Measurements from ENCODE around the gene CEMIP. TPM values are rescaled to one million over a fixed set of nuclear protein-coding genes. Genes with fewer than 3 reads are reported as not detected.

Gene CEMIP
- total and polyA plus RNA-seq, 2 of the 13 experiments (the other 11 are each of a cell fraction or from before 2014, with no cell fraction given): 4.3 to 28.5 TPM

DNA sequence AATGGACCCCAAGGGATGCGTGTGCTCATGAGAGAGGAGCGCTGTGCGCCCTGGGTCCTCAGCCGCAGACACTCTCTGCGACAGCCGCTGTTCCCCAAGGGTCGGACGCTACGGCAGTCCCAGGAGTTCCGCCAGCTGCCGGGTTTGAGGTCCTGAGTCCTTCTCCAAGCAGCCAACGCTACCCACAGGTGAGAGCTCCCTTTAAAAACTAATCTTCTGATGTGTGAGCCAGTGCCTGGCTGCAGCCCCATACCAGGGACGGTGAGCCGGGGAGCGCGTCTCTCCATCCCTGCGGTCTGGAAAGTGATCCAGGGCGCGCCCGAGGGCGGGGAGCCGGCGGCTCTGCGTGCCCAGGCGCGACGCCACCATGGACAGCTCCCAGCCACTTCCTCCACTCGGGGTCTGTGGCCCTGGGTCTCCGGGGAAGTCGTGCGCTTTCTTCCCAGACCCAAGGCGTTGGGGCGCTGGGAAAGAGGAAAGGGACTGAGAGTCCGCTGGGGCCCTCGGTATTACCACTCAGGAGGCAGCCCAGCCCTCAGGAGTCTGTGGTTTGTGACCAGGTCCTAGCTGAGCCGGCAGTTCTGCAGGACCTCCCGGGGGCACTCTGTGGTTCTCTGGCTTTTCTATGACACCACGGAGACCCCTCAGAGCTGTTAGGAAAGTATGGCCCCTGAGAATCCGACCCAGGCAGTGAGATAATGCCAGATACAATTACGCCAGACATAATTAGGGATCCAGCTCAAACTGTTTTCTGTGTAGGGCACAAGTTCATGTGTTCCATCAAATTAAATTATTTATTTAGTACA lies 1.4 kb downstream of the CEMIP start (continued):
- TF ChIP-seq, protein P1, sequence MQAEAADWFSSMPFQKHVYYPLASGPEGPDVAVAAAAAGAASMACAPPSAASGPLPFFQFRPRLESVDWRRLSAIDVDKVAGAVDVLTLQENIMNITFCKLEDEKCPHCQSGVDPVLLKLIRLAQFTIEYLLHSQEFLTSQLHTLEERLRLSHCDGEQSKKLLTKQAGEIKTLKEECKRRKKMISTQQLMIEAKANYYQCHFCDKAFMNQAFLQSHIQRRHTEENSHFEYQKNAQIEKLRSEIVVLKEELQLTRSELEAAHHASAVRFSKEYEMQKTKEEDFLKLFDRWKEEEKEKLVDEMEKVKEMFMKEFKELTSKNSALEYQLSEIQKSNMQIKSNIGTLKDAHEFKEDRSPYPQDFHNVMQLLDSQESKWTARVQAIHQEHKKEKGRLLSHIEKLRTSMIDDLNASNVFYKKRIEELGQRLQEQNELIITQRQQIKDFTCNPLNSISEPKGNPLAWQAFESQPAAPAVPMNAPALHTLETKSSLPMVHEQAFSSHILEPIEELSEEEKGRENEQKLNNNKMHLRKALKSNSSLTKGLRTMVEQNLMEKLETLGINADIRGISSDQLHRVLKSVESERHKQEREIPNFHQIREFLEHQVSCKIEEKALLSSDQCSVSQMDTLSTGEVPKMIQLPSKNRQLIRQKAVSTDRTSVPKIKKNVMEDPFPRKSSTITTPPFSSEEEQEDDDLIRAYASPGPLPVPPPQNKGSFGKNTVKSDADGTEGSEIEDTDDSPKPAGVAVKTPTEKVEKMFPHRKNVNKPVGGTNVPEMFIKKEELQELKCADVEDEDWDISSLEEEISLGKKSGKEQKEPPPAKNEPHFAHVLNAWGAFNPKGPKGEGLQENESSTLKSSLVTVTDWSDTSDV (CRISPR knock-in tag; IDR thresholded peaks at IDR 0.05): peak; percentile 76; the same call in 1 of the 2 replicates
- TF ChIP-seq ZNF251 (CRISPR knock-in tag; IDR thresholded peaks at IDR 0.05): 0 out of 2 replicates have a peak, but pooled peaks have one; percentile 33
- peak; percentile 82; the same call in 1 of the 2 replicates for TF ChIP-seq KDM5B (CRISPR knock-in tag; IDR thresholded peaks at IDR 0.05; ENCODE audit: borderline replicate concordance)
- TF ChIP-seq ZNF557 (CRISPR knock-in tag; IDR thresholded peaks at IDR 0.05): peak; percentile 97
- no peak for TF ChIP-seq FIP1L1 (IDR thresholded peaks at IDR 0.05; ENCODE audit: borderline replicate concordance, insufficient read depth, low read depth, low read length)
- peak; percentile 89; the same call in 1 of the 2 replicates for TF ChIP-seq MXD4 (CRISPR knock-in tag; IDR thresholded peaks at IDR 0.05)
- no peak; the same call in 1 of the 2 replicates for TF ChIP-seq BRD4 (CRISPR knock-in tag; IDR thresholded peaks at IDR 0.05)
- TF ChIP-seq ZNF441 (CRISPR knock-in tag; IDR thresholded peaks at IDR 0.05; ENCODE audit: borderline replicate concordance): peak; percentile 92
- TF ChIP-seq, protein P2, sequence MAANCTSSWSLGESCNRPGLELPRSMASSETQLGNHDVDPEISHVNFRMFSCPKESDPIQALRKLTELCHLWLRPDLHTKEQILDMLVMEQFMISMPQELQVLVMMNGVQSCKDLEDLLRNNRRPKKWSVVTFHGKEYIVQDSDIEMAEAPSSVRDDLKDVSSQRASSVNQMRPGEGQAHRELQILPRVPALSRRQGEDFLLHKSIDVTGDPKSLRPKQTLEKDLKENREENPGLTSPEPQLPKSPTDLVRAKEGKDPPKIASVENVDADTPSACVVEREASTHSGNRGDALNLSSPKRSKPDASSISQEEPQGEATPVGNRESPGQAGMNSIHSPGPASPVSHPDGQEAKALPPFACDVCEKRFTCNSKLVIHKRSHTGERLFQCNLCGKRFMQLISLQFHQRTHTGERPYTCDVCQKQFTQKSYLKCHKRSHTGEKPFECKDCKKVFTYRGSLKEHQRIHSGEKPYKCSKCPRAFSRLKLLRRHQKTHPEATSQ (CRISPR knock-in tag; IDR thresholded peaks at IDR 0.05; ENCODE audit: borderline replicate concordance): peak; percentile 92; the same call in 1 of the 2 replicates
- TF ChIP-seq, protein P3, sequence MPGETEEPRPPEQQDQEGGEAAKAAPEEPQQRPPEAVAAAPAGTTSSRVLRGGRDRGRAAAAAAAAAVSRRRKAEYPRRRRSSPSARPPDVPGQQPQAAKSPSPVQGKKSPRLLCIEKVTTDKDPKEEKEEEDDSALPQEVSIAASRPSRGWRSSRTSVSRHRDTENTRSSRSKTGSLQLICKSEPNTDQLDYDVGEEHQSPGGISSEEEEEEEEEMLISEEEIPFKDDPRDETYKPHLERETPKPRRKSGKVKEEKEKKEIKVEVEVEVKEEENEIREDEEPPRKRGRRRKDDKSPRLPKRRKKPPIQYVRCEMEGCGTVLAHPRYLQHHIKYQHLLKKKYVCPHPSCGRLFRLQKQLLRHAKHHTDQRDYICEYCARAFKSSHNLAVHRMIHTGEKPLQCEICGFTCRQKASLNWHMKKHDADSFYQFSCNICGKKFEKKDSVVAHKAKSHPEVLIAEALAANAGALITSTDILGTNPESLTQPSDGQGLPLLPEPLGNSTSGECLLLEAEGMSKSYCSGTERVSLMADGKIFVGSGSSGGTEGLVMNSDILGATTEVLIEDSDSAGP (CRISPR knock-in tag; IDR thresholded peaks at IDR 0.05; ENCODE audit: borderline replicate concordance): peak; percentile 72
- TF ChIP-seq, protein P4, sequence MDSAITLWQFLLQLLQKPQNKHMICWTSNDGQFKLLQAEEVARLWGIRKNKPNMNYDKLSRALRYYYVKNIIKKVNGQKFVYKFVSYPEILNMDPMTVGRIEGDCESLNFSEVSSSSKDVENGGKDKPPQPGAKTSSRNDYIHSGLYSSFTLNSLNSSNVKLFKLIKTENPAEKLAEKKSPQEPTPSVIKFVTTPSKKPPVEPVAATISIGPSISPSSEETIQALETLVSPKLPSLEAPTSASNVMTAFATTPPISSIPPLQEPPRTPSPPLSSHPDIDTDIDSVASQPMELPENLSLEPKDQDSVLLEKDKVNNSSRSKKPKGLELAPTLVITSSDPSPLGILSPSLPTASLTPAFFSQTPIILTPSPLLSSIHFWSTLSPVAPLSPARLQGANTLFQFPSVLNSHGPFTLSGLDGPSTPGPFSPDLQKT (CRISPR knock-in tag; IDR thresholded peaks at IDR 0.05; ENCODE audit: borderline replicate concordance): 0 out of 2 replicates have a peak, but pooled peaks have one; percentile 82
- peak; percentile 84 for TF ChIP-seq ZNF205 (CRISPR knock-in tag; IDR thresholded peaks at IDR 0.05)
- peak; percentile 89; the same call in 1 of the 2 replicates for TF ChIP-seq ZNF724P (CRISPR knock-in tag; IDR thresholded peaks at IDR 0.05; ENCODE audit: borderline replicate concordance)
- TF ChIP-seq YY1 (IDR thresholded peaks at IDR 0.05; ENCODE audit: insufficient read depth, insufficient replicate concordance, low read depth, low read length): no peak
- peak; percentile 97 for TF ChIP-seq ZSCAN21 (CRISPR knock-in tag; IDR thresholded peaks at IDR 0.05; ENCODE audit: borderline replicate concordance)
- TF ChIP-seq ELF3 (CRISPR knock-in tag; IDR thresholded peaks at IDR 0.05): peak; percentile 87
- TF ChIP-seq, protein P5, sequence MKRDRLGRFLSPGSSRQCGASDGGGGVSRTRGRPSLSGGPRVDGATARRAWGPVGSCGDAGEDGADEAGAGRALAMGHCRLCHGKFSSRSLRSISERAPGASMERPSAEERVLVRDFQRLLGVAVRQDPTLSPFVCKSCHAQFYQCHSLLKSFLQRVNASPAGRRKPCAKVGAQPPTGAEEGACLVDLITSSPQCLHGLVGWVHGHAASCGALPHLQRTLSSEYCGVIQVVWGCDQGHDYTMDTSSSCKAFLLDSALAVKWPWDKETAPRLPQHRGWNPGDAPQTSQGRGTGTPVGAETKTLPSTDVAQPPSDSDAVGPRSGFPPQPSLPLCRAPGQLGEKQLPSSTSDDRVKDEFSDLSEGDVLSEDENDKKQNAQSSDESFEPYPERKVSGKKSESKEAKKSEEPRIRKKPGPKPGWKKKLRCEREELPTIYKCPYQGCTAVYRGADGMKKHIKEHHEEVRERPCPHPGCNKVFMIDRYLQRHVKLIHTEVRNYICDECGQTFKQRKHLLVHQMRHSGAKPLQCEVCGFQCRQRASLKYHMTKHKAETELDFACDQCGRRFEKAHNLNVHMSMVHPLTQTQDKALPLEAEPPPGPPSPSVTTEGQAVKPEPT (CRISPR knock-in tag; IDR thresholded peaks at IDR 0.05; ENCODE audit: low read depth): no peak; the same call in 1 of the 2 replicates
- TF ChIP-seq, protein P6, sequence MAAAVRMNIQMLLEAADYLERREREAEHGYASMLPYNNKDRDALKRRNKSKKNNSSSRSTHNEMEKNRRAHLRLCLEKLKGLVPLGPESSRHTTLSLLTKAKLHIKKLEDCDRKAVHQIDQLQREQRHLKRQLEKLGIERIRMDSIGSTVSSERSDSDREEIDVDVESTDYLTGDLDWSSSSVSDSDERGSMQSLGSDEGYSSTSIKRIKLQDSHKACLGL (CRISPR knock-in tag; IDR thresholded peaks at IDR 0.05): peak; percentile 96
